ENCODE results near the gene THOC5.

The THOC5 gene

GRCh38 chr22:29580200-29580810 lies 26.7 kb upstream of the THOC5 start:
- H3K4me2 ChIP-seq (ENCODE audit: low read length): peak overlapping the region; percentile 87
- H3K27ac ChIP-seq: peak overlapping the region; percentile 67
- no peaks in the 10 kb centered on the region for H3K9me3 ChIP-seq (ENCODE audit: control insufficient read depth, low read length)
- H3K27me3 ChIP-seq (ENCODE audit: control insufficient read depth, insufficient read depth, low read length): no peaks in the 10 kb centered on the region
- no peak overlapping the region for H3K9ac ChIP-seq
- peak overlapping the region; percentile 79 for H3K4me3 ChIP-seq (ENCODE audit: low read depth, low read length)
- no peaks in the 10 kb centered on the region for H3K36me3 ChIP-seq (ENCODE audit: control insufficient read depth, insufficient read depth, low read length)
- no peak for TF ChIP-seq CTCF (IDR thresholded peaks at IDR 0.05)
- peak overlapping the region; percentile 63 for H2AFZ ChIP-seq
- H3K4me1 ChIP-seq: no peaks in the 10 kb centered on the region
- no peaks in the 10 kb centered on the region for H3K79me2 ChIP-seq

- no peak overlapping the region for H3K9ac ChIP-seq
- H3K4me1 ChIP-seq: no peaks in the 10 kb centered on the region
- no peaks in the 10 kb centered on the region for H3K79me2 ChIP-seq
- no peak overlapping the region for H3K27ac ChIP-seq
- no peaks in the 10 kb centered on the region for H3K27me3 ChIP-seq (ENCODE audit: control insufficient read depth, insufficient read depth, low read length)
- no peak for TF ChIP-seq CTCF (IDR thresholded peaks at IDR 0.05)
- H2AFZ ChIP-seq: no peak overlapping the region
- H3K9me3 ChIP-seq (ENCODE audit: control insufficient read depth, low read length): no peaks in the 10 kb centered on the region
- no peak overlapping the region for H3K4me3 ChIP-seq (ENCODE audit: low read depth, low read length)
- no peak overlapping the region for H3K4me2 ChIP-seq (ENCODE audit: low read length)
- H3K36me3 ChIP-seq (ENCODE audit: control insufficient read depth, insufficient read depth, low read length): no peaks in the 10 kb centered on the region
Measured at GRCh38 chr22:29578462-29579200, 25.1 kb upstream of the THOC5 start.

GRCh38 chr22:29574762-29575450 lies 21.3 kb upstream of the THOC5 start:
- Histone ChIP-seq H3K4me1 (no peaks in the 10 kb centered on the region), H3K27me3 (ENCODE audit: control insufficient read depth, insufficient read depth, low read length) (no peaks in the 10 kb centered on the region), H3K4me2 (ENCODE audit: low read length) (no peak overlapping the region), H3K36me3 (ENCODE audit: control insufficient read depth, insufficient read depth, low read length) (no peaks in the 10 kb centered on the region), H3K9ac (no peak overlapping the region), H3K9me3 (ENCODE audit: control insufficient read depth, low read length) (no peaks in the 10 kb centered on the region), H2AFZ (no peak overlapping the region), H3K79me2 (no peaks in the 10 kb centered on the region), H3K27ac (no peak overlapping the region), H3K4me3 (ENCODE audit: low read depth, low read length) (no peak overlapping the region)
- TF ChIP-seq CTCF (IDR thresholded peaks at IDR 0.05): no peak

- no peak for TF ChIP-seq CTCF (IDR thresholded peaks at IDR 0.05)
- no peaks in the 10 kb centered on the region for H3K79me2 ChIP-seq
- H3K27ac ChIP-seq: no peak overlapping the region
Measured at GRCh38 chr22:29570912-29571549, 17.5 kb upstream of the THOC5 start.

More at GRCh38 chr22:29570912-29571549, 17.5 kb upstream of the THOC5 start:
- H3K4me2 ChIP-seq (ENCODE audit: low read length): no peak overlapping the region
- H3K4me1 ChIP-seq: no peaks in the 10 kb centered on the region
- H3K9me3 ChIP-seq (ENCODE audit: control insufficient read depth, low read length): no peaks in the 10 kb centered on the region
- H3K36me3 ChIP-seq (ENCODE audit: control insufficient read depth, insufficient read depth, low read length): no peaks in the 10 kb centered on the region
- no peak overlapping the region for H2AFZ ChIP-seq
- no peak overlapping the region for H3K9ac ChIP-seq
- H3K4me3 ChIP-seq (ENCODE audit: low read depth, low read length): no peak overlapping the region
- H3K27me3 ChIP-seq (ENCODE audit: control insufficient read depth, insufficient read depth, low read length): no peaks in the 10 kb centered on the region

Data from parathyroid adenoma (tissue), 2 donors.